GM12878 (cell line): ENCODE results near the gene BTNL9. TPM values are rescaled to one million over a fixed set of nuclear protein-coding genes. Genes with fewer than 3 reads are reported as not detected.

ENCODE experiments used
- ATAC-seq: fragments of 200-7000 bp; cut with Tn5 transposase; 3 replicates; pipeline ENCODE4 v1.9.1; 2020; ENCODE audit warnings: mild to moderate bottlenecking, moderate library complexity
- BruUV-seq: library from RNA; stranded (reverse); fragments of 400-500 nt; replicated peaks from 2 replicates; lab custom pipeline; 2021; lab: Mats Ljungman, UMichigan
- CTCF ChIA-PET: fragments of 300-600 bp; sonication (Branson Sonifier 250); formaldehyde crosslinking; extraction: SDS; loops from one replicate; lab custom pipeline; 2021; ENCODE audit warnings: inconsistent platforms; lab: Yijun Ruan, JAX
- POLR2A ChIA-PET: fragments of 350-600 bp; formaldehyde crosslinking; extraction: SDS; loops from one replicate; lab custom pipeline; 2021; ENCODE audit warnings: inconsistent platforms; lab: Charles Lee
- RAD21 ChIA-PET: fragments of 300-600 bp; sonication (Branson Sonifier 250); formaldehyde crosslinking; loops from one replicate; lab custom pipeline; 2023; ENCODE audit warnings: antibody characterized with exemption; ENCODE audit not compliant: unreplicated experiment; lab: Charles Lee
- SMC1A ChIA-PET: fragments of 300-600 bp; sonication (Branson Sonifier 250); formaldehyde crosslinking; loops from one replicate; lab custom pipeline; 2023; ENCODE audit not compliant: unreplicated experiment, uncharacterized antibody; lab: Charles Lee
- DNase-seq: peaks from one replicate; pipeline ENCODE4 v3.0.0-alpha.2; 2011; ENCODE audit warnings: low read depth, low spot score
- FAIRE-seq: peaks from 3 replicates; lab custom pipeline; 2011; peaks lifted over from hg19 to GRCh38; lab: Jason Lieb, UNC
- H2AFZ ChIP-seq: 2 replicates; pipeline ENCODE4 v1.6.0; 2011; ENCODE audit warnings: low read depth, low read length, control low read depth; ENCODE audit not compliant: control insufficient read depth
- H3K27ac ChIP-seq: 2 replicates; pipeline ENCODE4 v1.5.1; 2011; ENCODE audit warnings: control low read depth; ENCODE audit not compliant: control insufficient read depth, insufficient read depth
- H3K27me3 ChIP-seq, 2 experiments: replicated peaks in 1 of 2; 2 replicates each; pipeline versions ENCODE4 v1.6.0 to v1.6.1; 2011; ENCODE audit warnings: low read length in 1 of 2; ENCODE audit not compliant: control insufficient read depth in 2 of 2, insufficient read depth in 2 of 2
- H3K36me3 ChIP-seq, 2 experiments: 2 replicates each; pipeline ENCODE4 v1.5.1; 2011; ENCODE audit warnings: low read length in 1 of 2; ENCODE audit not compliant: control insufficient read depth in 2 of 2, insufficient read depth in 2 of 2
- H3K4me1 ChIP-seq: 2 replicates; pipeline ENCODE4 v1.6.1; 2011; ENCODE audit warnings: mild to moderate bottlenecking, low read length, moderate library complexity, mixed read lengths; ENCODE audit not compliant: control insufficient read depth, insufficient read depth
- H3K4me2 ChIP-seq: 2 replicates; pipeline ENCODE4 v1.6.0; 2011; ENCODE audit warnings: control low read depth; ENCODE audit not compliant: control insufficient read depth, insufficient read depth
- H3K4me3 ChIP-seq: fragments of 200-600 bp; sonication (generic); 2 replicates; pipeline ENCODE4 v1.5.1; 2016
- H3K79me2 ChIP-seq: 2 replicates; pipeline ENCODE4 v1.6.0; 2011; ENCODE audit warnings: low read length; ENCODE audit not compliant: control insufficient read depth, insufficient read depth
- H3K9ac ChIP-seq: 2 replicates; pipeline ENCODE4 v1.8.0; 2011; ENCODE audit warnings: low read length, control low read depth, mixed read lengths; ENCODE audit not compliant: control insufficient read depth, insufficient read depth
- H3K9me3 ChIP-seq: replicated peaks from 3 replicates; pipeline ENCODE4 v1.5.1; 2011; ENCODE audit warnings: mild to moderate bottlenecking, low read length; ENCODE audit not compliant: control insufficient read depth, insufficient read depth
- H4K20me1 ChIP-seq: 2 replicates; pipeline ENCODE4 v1.6.0; 2011; ENCODE audit not compliant: control insufficient read depth, insufficient read depth
- ASH2L ChIP-seq: fragments of 300-600, 200-600 bp; sonication (generic); IDR thresholded peaks from 2 replicates; pipeline ENCODE4 v1.6.1; 2017; ENCODE audit warnings: low read depth, mild to moderate bottlenecking, borderline replicate concordance
- BACH1 ChIP-seq: fragments of 450-650 bp; IDR thresholded peaks from 2 replicates; pipeline ENCODE4 v1.6.1; 2017; ENCODE audit warnings: mild to moderate bottlenecking, borderline replicate concordance
- IRF4 ChIP-seq: IDR thresholded peaks from 2 replicates; pipeline ENCODE4 v1.6.1; 2011; ENCODE audit warnings: low read depth, low read length
- KDM1A ChIP-seq: fragments of 200-600 bp; sonication (generic); IDR thresholded peaks from 2 replicates; pipeline ENCODE4 v1.6.1; 2016; ENCODE audit warnings: borderline replicate concordance
- NBN ChIP-seq: fragments of 450-650 bp; IDR thresholded peaks from 2 replicates; pipeline ENCODE4 v1.6.1; 2016
- NFIC ChIP-seq: IDR thresholded peaks from 2 replicates; pipeline ENCODE4 v1.6.1; 2012; ENCODE audit warnings: low read depth, mild to moderate bottlenecking, inconsistent platforms, low read length, moderate library complexity
- POLR2A ChIP-seq: IDR thresholded peaks from 2 replicates; pipeline ENCODE4 v1.6.1; 2011; ENCODE audit warnings: low read depth, mild to moderate bottlenecking, low read length
- RAD51 ChIP-seq: fragments of 450-650 bp; IDR thresholded peaks from 2 replicates; pipeline ENCODE4 v1.6.1; 2016; ENCODE audit warnings: moderate library complexity, mild to moderate bottlenecking, inconsistent platforms
- SMC3 ChIP-seq: IDR thresholded peaks from 2 replicates; pipeline ENCODE4 v1.6.1; 2011; ENCODE audit warnings: low read length, improper control_type of control experiment, borderline replicate concordance
- SRF ChIP-seq, 2 experiments: IDR thresholded peaks; 2 replicates each; pipeline ENCODE4 v1.6.1; 2011; ENCODE audit warnings: low read depth in 2 of 2, low read length in 2 of 2, mild to moderate bottlenecking in 1 of 2, moderate library complexity in 1 of 2
- ZNF217 ChIP-seq: fragments of 450-650 bp; IDR thresholded peaks from 2 replicates; pipeline ENCODE4 v1.6.1; 2017; ENCODE audit warnings: antibody characterized with exemption, mild to moderate bottlenecking
- ZNF274 ChIP-seq: IDR thresholded peaks from one replicate; pipeline ENCODE4 v1.8.0; 2011; ENCODE audit not compliant: insufficient read length, insufficient read depth
- WGBS: methylation state at CpG from one replicate; pipeline ENCODE4 v1.1.6; 2016; ENCODE audit warnings: low lambda C conversion rate; ENCODE audit not compliant: insufficient replicate concordance, insufficient coverage; ENCODE audit errors: missing lambda C conversion rate; 5-methylcytosine and 5-hydroxymethylcytosine counted together
- in situ Hi-C: fragments of 300-500 bp; cut with MboI; formaldehyde crosslinking; loops from 9 replicates; pipeline ENCODE4 v1.14.3; 2018; ENCODE audit warnings: mixed read lengths
- intact Hi-C: fragments of 100-400 bp; cut with micrococcal nuclease; formaldehyde crosslinking; loops from one replicate; pipeline ENCODE4 v1.14.2; 2022; ENCODE audit not compliant: unreplicated experiment
- polyA plus RNA-seq, 11 experiments: library from polyadenylated mRNA; depleted of rRNA in 4 of 11; unstranded in 6 of 11; stranded (reverse) in 5 of 11; fragments of >200 nt; fragmentation: Nextera tagmentation in 4 of 11; fragmentation: Illumina TruSeq in 1 of 11; extraction: Ambion mirVana in 4 of 11; extraction: Trizol in 1 of 11; gene quantifications; 1 replicate in 1 of 11; 2 replicates in 10 of 11; pipeline versions ENCODE4 v1.2.1 to v1.2.3, GENCODE V29; 2011 to 2016; ENCODE audit warnings: inconsistent platforms in 2 of 11, missing spikeins in 2 of 11, low read depth in 1 of 11
- total RNA-seq, 4 experiments: library from RNA; depleted of rRNA in 3 of 4; stranded (reverse); fragments of >200 nt in 3 of 4; fragmentation: Illumina TruSeq in 1 of 4; extraction: Trizol in 1 of 4; gene quantifications; 2 replicates each; pipeline versions ENCODE4 v1.2.1 to v1.2.3, GENCODE V29; 2013 to 2021
- TF ChIP-seq, protein P1 (sequence below): fragments of 450-650 bp; IDR thresholded peaks from 2 replicates; pipeline ENCODE4 v1.6.1; 2016; ENCODE audit warnings: mild to moderate bottlenecking
- TF ChIP-seq, protein P2 (sequence below): fragments of 450-650 bp; IDR thresholded peaks from 2 replicates; pipeline ENCODE4 v1.6.1; 2017; ENCODE audit warnings: borderline replicate concordance
- TF ChIP-seq, protein P3 (sequence below): IDR thresholded peaks from 2 replicates; pipeline ENCODE4 v1.6.1; 2012; ENCODE audit warnings: low read depth, low read length, improper control_type of control experiment

Gene BTNL9
- total and polyA plus RNA-seq, 10 of the 15 experiments (the other 5 are each of a cell fraction or from before 2014, with no cell fraction given): 0.01 to 16.5 (median 0.06) TPM; not detected in 5

DNA sequence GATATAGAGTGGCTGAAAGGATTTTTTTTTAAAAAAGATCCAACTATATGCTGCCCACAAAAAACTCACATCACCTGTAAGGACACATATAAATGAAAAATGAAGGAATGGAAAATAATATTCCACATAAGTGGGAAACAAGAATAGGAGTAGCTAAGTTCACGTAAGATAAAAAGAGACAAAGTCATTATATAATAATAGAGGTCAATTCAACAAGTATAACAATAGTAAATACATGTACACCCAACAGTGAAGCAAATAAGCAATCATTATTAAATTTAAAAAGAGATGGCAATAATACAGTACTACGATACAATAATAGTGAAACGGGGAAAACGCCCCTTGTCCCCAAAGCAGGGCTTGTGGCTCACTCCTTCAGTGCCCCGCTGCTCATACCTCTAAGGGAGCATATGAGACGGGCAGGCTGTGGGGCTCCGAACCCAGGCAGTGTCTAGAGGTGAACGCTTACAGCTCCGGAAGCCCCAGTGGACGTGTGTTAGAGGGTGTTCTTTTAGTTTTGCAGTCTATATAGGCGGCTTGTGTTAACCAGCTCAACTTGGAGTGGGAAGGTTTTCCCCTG is 12.5 kb upstream of the BTNL9 start (continued):
- TF ChIP-seq SRF (IDR thresholded peaks at IDR 0.05; ENCODE audit: low read depth in 2 of 2, low read length in 2 of 2): no peak
- TF ChIP-seq, protein P1, sequence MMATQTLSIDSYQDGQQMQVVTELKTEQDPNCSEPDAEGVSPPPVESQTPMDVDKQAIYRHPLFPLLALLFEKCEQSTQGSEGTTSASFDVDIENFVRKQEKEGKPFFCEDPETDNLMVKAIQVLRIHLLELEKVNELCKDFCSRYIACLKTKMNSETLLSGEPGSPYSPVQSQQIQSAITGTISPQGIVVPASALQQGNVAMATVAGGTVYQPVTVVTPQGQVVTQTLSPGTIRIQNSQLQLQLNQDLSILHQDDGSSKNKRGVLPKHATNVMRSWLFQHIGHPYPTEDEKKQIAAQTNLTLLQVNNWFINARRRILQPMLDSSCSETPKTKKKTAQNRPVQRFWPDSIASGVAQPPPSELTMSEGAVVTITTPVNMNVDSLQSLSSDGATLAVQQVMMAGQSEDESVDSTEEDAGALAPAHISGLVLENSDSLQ: no peak
- TF ChIP-seq, all 136 proteins: peak for 0

DNA sequence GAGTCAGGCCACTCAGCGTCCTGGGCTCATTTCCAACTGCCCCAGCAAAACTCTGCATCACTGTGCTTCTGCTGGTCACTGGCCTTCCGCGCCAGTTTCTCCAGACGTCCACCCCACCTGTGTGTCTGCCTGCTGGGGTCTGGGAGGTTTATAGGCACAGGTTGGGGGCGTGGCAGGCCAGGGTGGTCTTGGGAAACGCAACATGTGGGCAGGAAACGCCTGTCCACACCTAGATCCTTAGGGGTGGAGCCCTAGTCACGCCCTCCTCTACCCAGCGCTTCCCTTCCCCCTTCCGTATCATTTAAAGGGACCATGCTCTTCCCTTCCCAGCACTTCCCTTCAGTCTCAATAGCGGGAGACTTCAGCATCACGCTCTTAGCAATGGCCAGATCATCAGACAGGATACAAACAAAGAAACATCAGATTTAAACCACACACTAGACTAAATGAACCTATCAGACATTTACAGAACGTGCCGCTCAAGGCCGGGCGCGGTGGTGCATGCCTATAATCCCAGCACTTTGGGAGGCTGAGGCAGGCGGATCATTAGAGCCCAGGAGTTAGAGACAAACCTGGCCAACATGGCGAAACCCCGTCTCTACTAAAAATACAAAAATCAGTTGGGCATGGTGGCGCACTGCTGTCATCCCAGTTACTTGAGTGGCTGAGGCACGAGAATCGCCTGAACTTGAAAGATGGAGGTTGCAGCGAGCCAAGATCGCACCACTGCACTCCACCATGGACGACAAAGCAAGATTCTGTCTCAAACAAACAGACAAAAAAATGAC is 11.8 kb upstream of the BTNL9 start:
- SMC1A ChIA-PET: no interaction called here
- H3K9me3 ChIP-seq: no peaks in the 10 kb centered on the region; the same call in 2 of the 3 replicates
- FAIRE-seq: no peak
- no peak overlapping the region for H2AFZ ChIP-seq
- no peak for DNase-seq
- CTCF ChIA-PET: no interaction called here
- no peak overlapping the region for H3K4me3 ChIP-seq
- H3K4me2 ChIP-seq: no peak overlapping the region
- H3K4me1 ChIP-seq: no peaks in the 10 kb centered on the region
- TF ChIP-seq IRF4: no peak
- TF ChIP-seq, protein P2, sequence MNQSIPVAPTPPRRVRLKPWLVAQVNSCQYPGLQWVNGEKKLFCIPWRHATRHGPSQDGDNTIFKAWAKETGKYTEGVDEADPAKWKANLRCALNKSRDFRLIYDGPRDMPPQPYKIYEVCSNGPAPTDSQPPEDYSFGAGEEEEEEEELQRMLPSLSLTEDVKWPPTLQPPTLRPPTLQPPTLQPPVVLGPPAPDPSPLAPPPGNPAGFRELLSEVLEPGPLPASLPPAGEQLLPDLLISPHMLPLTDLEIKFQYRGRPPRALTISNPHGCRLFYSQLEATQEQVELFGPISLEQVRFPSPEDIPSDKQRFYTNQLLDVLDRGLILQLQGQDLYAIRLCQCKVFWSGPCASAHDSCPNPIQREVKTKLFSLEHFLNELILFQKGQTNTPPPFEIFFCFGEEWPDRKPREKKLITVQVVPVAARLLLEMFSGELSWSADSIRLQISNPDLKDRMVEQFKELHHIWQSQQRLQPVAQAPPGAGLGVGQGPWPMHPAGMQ: no peak
- TF ChIP-seq ZNF274: no peak
- no peak for TF ChIP-seq NFIC
- no peak for TF ChIP-seq POLR2A
- TF ChIP-seq KDM1A: no peak
- TF ChIP-seq NBN: no peak
- TF ChIP-seq ASH2L: no peak
- TF ChIP-seq, protein P3, sequence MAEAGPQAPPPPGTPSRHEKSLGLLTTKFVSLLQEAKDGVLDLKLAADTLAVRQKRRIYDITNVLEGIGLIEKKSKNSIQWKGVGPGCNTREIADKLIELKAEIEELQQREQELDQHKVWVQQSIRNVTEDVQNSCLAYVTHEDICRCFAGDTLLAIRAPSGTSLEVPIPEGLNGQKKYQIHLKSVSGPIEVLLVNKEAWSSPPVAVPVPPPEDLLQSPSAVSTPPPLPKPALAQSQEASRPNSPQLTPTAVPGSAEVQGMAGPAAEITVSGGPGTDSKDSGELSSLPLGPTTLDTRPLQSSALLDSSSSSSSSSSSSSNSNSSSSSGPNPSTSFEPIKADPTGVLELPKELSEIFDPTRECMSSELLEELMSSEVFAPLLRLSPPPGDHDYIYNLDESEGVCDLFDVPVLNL: no peak
- no peak for TF ChIP-seq RAD51
- TF ChIP-seq SMC3: no peak
- no peak for TF ChIP-seq ZNF217
- TF ChIP-seq BACH1: no peak
- intact Hi-C loops (no loop called here), in situ Hi-C loops (no loop called here)
- POLR2A ChIA-PET: no interaction called here
- no peak overlapping the region for H3K9ac ChIP-seq
- no peak for ATAC-seq
- H4K20me1 ChIP-seq: no peaks in the 10 kb centered on the region
- RAD21 ChIA-PET: no interaction called here
- no peaks in the 10 kb centered on the region for H3K27me3 ChIP-seq
- H3K27ac ChIP-seq: no peak overlapping the region
- 74% methylated on average over 26 of the region's 26 CpGs for WGBS
- no peaks in the 10 kb centered on the region for H3K79me2 ChIP-seq
- BruUV-seq: no TSS peak
- H3K36me3 ChIP-seq: no peaks in the 10 kb centered on the region
